Stimulated activated CD4-positive, alpha-beta T cell treated with anti-CD3 and anti-CD28 coated beads, Interleukin-15, amount 100 ng/mL, for 48 hours (primary cell): ENCODE measurements around the gene IFT122.

Experiments
- DNase-seq, 2 donors: peaks; one replicate each; pipeline ENCODE4 v3.0.0-alpha.2; 2020; ENCODE audit warnings: low read depth in 2 of 2

The IFT122 gene

GRCh38 chr3:129519449-129519848, 79.4 kb downstream of the IFT122 start:
- no peak for DNase-seq

GRCh38 chr3:129519896-129520715, 80.1 kb downstream of the IFT122 start:
- no peak for DNase-seq

- no peak for DNase-seq
Measured at GRCh38 chr3:129520960-129521359, 80.9 kb downstream of the IFT122 start.

- no peak for DNase-seq
Measured at GRCh38 chr3:129521611-129522010, 81.6 kb downstream of the IFT122 start.

GRCh38 chr3:129522953-129523352, 82.9 kb downstream of the IFT122 start:
- DNase-seq, result no peak

- DNase-seq, result no peak
Measured at GRCh38 chr3:129524081-129524480, 84.1 kb downstream of the IFT122 start.

GRCh38 chr3:129525341-129525968, 85.4 kb downstream of the IFT122 start:
- DNase-seq, result no peak

DNA sequence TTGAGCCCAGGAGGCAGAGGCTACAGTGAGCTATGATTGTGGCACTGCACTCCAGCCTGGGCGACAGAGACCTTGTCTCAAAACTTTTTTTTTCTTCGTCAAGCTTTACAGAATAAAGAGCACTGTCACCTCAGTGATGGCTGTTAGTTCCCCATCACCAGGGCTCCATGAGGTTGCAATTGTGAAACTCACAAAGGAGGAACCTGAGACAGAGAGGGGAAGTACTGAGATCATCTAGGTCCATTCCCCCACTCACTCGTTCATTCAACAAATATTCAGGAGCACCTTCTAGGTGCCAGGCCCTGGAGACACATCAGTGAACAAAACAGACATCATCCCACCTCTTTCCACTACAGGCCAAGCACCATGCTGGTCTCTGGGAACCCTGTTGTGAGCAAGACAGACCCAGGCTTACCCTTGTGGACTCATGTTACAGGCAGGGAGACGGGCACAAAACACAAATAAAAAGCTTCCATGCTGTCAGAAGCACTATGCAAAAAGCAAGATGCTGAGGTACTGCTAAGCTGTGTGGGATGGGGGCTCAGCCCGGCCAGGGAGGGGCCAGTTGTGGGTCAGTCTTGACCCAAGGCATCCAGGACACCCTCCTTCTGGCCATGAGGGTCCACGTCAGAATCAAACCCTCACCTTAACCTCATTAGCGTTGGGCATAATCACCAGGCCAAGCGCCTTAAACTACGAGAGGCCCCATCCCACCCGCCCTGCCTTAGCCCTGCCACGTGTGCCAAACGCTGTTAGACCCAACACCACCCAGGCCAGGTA, 86.3 kb downstream of the IFT122 start:
- DNase-seq, result no peak

DNA sequence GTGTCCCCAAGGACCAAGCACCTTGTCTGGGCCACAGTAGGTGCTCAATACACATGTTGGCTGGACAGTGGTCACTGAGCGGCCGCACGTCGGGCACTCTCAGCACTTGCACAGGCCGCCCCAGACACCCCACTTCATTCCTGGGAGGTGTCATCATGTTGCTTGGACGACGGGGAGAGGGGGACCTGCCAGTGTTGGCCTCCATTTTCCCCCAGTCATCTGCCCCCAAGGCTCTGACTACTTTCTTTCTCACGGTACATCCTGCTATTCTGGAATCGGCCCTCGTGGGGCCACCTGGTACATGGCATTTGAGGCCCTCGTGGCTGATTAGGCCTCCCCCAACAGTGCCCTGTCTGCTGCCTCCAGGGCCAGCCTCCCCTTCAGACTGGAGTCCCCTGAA, 87.2 kb downstream of the IFT122 start:
- DNase-seq, result no peak

DNA sequence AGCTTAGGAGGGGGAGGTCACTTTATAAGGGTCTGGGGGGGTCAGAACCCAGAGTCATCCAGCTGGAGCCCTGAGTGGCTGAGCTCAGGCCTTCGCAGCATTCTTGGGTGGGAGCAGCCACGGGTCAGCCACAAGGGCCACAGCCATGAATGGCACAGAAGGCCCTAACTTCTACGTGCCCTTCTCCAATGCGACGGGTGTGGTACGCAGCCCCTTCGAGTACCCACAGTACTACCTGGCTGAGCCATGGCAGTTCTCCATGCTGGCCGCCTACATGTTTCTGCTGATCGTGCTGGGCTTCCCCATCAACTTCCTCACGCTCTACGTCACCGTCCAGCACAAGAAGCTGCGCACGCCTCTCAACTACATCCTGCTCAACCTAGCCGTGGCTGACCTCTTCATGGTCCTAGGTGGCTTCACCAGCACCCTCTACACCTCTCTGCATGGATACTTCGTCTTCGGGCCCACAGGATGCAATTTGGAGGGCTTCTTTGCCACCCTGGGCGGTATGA, 88.6 kb downstream of the IFT122 start, which contains the start of gene RHO:
TSS of gene RHO (plus strand) at position 51 of the 512 bp plus-strand sequence. CDS start at position 146, 95 bp downstream.
- DNase-seq, result no peak

DNA sequence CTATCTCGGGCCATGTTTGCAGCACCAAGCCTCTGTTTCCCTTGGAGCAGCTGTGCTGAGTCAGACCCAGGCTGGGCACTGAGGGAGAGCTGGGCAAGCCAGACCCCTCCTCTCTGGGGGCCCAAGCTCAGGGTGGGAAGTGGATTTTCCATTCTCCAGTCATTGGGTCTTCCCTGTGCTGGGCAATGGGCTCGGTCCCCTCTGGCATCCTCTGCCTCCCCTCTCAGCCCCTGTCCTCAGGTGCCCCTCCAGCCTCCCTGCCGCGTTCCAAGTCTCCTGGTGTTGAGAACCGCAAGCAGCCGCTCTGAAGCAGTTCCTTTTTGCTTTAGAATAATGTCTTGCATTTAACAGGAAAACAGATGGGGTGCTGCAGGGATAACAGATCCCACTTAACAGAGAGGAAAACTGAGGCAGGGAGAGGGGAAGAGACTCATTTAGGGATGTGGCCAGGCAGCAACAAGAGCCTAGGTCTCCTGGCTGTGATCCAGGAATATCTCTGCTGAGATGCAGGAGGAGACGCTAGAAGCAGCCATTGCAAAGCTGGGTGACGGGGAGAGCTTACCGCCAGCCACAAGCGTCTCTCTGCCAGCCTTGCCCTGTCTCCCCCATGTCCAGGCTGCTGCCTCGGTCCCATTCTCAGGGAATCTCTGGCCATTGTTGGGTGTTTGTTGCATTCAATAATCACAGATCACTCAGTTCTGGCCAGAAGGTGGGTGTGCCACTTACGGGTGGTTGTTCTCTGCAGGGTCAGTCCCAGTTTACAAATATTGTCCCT, 89.6 kb downstream of the IFT122 start:
- DNase-seq, result no peak

DNA sequence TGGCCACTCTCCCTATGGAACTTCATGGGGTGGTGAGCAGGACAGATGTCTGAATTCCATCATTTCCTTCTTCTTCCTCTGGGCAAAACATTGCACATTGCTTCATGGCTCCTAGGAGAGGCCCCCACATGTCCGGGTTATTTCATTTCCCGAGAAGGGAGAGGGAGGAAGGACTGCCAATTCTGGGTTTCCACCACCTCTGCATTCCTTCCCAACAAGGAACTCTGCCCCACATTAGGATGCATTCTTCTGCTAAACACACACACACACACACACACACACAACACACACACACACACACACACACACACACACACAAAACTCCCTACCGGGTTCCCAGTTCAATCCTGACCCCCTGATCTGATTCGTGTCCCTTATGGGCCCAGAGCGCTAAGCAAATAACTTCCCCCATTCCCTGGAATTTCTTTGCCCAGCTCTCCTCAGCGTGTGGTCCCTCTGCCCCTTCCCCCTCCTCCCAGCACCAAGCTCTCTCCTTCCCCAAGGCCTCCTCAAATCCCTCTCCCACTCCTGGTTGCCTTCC, 90.3 kb downstream of the IFT122 start:
- no peak for DNase-seq

GRCh38 chr3:129530821-129531220, 90.8 kb downstream of the IFT122 start:
- DNase-seq, result no peak

- DNase-seq, result no peak
Measured at GRCh38 chr3:129531699-129532098, 91.7 kb downstream of the IFT122 start.

DNA sequence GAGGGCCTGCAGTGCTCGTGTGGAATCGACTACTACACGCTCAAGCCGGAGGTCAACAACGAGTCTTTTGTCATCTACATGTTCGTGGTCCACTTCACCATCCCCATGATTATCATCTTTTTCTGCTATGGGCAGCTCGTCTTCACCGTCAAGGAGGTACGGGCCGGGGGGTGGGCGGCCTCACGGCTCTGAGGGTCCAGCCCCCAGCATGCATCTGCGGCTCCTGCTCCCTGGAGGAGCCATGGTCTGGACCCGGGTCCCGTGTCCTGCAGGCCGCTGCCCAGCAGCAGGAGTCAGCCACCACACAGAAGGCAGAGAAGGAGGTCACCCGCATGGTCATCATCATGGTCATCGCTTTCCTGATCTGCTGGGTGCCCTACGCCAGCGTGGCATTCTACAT, 92.2 kb downstream of the IFT122 start:
- DNase-seq, result no peak

DNA sequence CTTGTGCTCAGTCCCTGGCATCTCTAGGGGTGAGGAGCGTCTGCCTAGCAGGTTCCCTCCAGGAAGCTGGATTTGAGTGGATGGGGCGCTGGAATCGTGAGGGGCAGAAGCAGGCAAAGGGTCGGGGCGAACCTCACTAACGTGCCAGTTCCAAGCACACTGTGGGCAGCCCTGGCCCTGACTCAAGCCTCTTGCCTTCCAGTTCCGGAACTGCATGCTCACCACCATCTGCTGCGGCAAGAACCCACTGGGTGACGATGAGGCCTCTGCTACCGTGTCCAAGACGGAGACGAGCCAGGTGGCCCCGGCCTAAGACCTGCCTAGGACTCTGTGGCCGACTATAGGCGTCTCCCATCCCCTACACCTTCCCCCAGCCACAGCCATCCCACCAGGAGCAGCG, 93.4 kb downstream of the IFT122 start:
- no peak for DNase-seq

DNA sequence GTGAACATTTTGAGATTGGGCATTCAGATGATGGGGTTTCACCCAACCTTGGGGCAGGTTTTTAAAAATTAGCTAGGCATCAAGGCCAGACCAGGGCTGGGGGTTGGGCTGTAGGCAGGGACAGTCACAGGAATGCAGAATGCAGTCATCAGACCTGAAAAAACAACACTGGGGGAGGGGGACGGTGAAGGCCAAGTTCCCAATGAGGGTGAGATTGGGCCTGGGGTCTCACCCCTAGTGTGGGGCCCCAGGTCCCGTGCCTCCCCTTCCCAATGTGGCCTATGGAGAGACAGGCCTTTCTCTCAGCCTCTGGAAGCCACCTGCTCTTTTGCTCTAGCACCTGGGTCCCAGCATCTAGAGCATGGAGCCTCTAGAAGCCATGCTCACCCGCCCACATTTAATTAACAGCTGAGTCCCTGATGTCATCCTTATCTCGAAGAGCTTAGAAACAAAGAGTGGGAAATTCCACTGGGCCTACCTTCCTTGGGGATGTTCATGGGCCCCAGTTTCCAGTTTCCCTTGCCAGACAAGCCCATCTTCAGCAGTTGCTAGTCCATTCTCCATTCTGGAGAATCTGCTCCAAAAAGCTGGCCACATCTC, 94.5 kb downstream of the IFT122 start:
- no peak for DNase-seq

DNA sequence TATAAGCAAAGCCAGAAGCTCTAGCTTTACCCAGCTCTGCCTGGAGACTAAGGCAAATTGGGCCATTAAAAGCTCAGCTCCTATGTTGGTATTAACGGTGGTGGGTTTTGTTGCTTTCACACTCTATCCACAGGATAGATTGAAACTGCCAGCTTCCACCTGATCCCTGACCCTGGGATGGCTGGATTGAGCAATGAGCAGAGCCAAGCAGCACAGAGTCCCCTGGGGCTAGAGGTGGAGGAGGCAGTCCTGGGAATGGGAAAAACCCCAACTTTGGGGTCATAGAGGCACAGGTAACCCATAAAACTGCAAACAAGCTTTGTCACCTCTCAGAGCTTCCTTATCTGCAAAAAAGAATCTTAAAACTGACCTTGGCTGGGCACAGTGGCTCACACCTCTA, 95.1 kb downstream of the IFT122 start:
- no peak for DNase-seq

DNA sequence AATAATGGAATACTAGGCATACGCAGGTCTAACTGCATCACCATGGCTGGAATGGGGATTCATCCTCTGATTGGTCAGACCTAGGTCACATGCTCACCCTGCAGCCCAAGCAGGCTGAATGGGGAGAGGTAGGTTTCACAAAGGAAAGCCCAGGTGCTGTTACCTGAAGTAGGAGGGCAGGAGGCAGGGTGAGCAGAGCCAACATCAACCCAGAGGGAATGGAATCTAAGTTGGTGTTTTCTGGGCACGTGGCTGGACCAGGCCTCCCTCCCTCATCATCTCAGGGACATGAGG, 96.3 kb downstream of the IFT122 start:
- no peak for DNase-seq

DNA sequence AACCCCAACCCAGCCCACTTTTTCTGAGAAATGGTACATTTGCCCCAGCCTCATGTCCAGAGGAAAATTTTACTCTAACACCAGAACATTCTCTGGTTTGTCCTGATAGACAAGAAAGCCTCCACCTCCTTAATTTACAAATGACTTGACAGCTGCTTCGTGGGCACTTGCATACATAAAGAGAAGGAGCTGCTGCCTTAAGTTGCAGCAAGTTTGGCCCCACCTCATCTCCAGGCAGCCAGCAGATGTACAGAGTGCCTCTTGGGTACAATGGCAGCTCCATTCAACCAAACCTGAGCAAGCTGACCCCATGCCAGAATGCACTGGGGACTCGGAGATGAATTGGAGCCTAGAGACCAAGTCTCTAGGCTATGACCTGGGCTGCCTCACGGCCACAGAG, 96.8 kb downstream of the IFT122 start:
- no peak for DNase-seq

DNA sequence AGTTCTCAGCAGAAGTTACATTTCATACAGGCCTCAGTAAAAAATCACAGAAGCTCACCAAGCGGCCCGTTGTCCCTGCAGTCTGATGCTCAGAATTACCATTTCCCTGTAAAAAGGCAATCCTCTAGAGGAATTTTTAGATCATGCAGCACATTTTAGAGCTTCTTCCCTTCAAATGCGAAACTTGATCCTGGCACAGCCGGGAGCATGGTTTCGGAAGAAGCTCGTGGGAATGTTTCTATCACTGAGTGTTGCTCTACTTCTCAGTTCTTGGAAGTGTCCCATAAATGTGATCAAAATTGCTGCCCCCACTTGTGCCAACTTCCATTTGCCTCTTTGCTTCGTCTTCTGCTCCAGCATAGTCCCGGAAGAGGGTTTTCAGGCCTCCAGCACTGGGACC, 99.2 kb downstream of the IFT122 start:
- no peak for DNase-seq
